HG02571 (cell line): ENCODE data around the gene MBLAC2.

Experiments used
- ATAC-seq: cut with Tn5 transposase; IDR thresholded peaks from one replicate; pipeline ENCODE4 v1.9.1; 2021; ENCODE audit warnings: mild to moderate bottlenecking, moderate library complexity; ENCODE audit not compliant: unreplicated experiment

Gene MBLAC2

GRCh38 chr5:90474235-90475107 lies at the start of gene MBLAC2, which contains the start of gene POLR3G:
TSS of gene MBLAC2 (minus strand) at chr5:90474771. CDS start at chr5:90474292, 479 bp downstream.
TSS of gene POLR3G (plus strand) at chr5:90474864. CDS start at chr5:90485568, 10,704 bp downstream.
- ATAC-seq, result peak; percentile 84

GRCh38 chr5:90519081-90519480 lies 44.5 kb upstream of the MBLAC2 start:
- no peak for ATAC-seq

- no peak for ATAC-seq
These were observed 44.1 kb upstream of the MBLAC2 start for GRCh38 chr5:90518661-90519060.

- ATAC-seq, result no peak
These were observed 39.9 kb upstream of the MBLAC2 start for GRCh38 chr5:90514520-90514919.

GRCh38 chr5:90510438-90510837 lies 35.9 kb upstream of the MBLAC2 start:
- ATAC-seq, result no peak

GRCh38 chr5:90506221-90506620 lies 31.6 kb upstream of the MBLAC2 start:
- no peak for ATAC-seq

- ATAC-seq, result no peak
These were observed 30.2 kb upstream of the MBLAC2 start for GRCh38 chr5:90504743-90505142.

GRCh38 chr5:90503596-90503995 lies 29.0 kb upstream of the MBLAC2 start:
- ATAC-seq, result no peak

- no peak for ATAC-seq
These were observed 20.6 kb upstream of the MBLAC2 start for GRCh38 chr5:90495146-90495545.

- no peak for ATAC-seq
These were observed 19.5 kb upstream of the MBLAC2 start for GRCh38 chr5:90494043-90494442.

GRCh38 chr5:90488791-90489190 lies 14.2 kb upstream of the MBLAC2 start:
- no peak for ATAC-seq

GRCh38 chr5:90484540-90484939 lies 10.0 kb upstream of the MBLAC2 start:
- no peak for ATAC-seq

- no peak for ATAC-seq
These were observed 8.6 kb upstream of the MBLAC2 start for GRCh38 chr5:90483206-90483605.

- ATAC-seq, result no peak
These were observed 6.1 kb upstream of the MBLAC2 start for GRCh38 chr5:90480699-90481098.

- ATAC-seq, result no peak
These were observed 5.2 kb upstream of the MBLAC2 start for GRCh38 chr5:90479611-90480385.

- no peak for ATAC-seq
These were observed 3.1 kb upstream of the MBLAC2 start for GRCh38 chr5:90477621-90478215.

- no peak for ATAC-seq
These were observed 2.5 kb upstream of the MBLAC2 start for GRCh38 chr5:90477073-90477472.

- no peak for ATAC-seq
These were observed 1.8 kb upstream of the MBLAC2 start for GRCh38 chr5:90476391-90476790.

- ATAC-seq, result no peak
These were observed 937 bp upstream of the MBLAC2 start for GRCh38 chr5:90475436-90475980.

- peak; percentile 11 for ATAC-seq
These were observed 956 bp downstream of the MBLAC2 start for GRCh38 chr5:90473396-90474234.
